Measurements from ENCODE around the gene NEMP2.
"Not testable (repeated sequence)": the region's sequence is repeated elsewhere in the genome, so short reads cannot be mapped to it uniquely, and the experiment has no call there.

NEMP2 gene

GRCh38 chr2:190490502-190490901 lies 44.0 kb downstream of the NEMP2 start:
- no peak for DNase-seq (ENCODE audit: low read depth in 2 of 2)

DNA sequence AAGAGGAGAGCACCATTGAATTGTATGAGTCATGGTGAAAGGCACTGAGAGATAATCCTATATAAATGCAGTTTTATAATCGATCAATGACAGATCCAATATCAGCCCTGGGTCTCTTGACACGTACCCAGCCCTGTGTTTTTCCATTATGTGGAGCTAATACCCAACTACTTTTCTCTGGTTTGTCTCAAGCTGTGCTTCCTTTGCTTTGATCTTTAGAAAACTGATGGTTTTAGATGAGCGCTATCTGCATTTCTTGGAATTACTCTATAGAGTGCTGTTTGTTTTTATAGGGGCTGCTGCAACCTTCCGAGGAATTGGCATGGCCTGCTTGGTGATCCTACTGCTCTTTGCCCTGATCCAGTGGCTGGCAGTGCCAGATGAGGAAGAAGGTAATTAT lies 45.0 kb downstream of the NEMP2 start:
- DNase-seq (ENCODE audit: low read depth in 2 of 2) = no peak

GRCh38 chr2:190488516-190489233 lies 45.8 kb downstream of the NEMP2 start:
- no peak for DNase-seq (ENCODE audit: low read depth in 2 of 2)

GRCh38 chr2:190486037-190486623 lies 48.4 kb downstream of the NEMP2 start:
- no peak for DNase-seq (ENCODE audit: low read depth in 2 of 2)

DNA sequence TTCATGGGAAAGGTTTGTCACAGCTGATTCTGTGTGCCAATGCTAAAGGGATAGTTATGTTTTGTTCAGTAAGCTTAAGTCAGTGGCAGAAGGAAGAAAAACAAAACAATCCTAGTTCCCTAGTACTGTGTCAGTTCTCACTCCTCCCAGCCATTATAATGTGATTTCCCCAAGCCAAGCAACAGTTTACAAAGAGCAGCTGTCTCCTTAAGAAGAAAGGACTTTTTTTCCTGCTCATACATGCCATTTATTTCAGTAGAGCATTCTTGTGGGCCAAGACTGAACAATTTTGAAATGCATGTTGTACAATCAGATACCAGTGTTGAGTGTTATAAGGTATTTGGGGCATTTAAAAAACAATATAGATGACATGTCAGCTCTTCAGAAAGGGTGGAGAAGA lies 52.1 kb downstream of the NEMP2 start:
- no peak for DNase-seq (ENCODE audit: low read depth in 2 of 2)

- no peak for DNase-seq (ENCODE audit: low read depth in 2 of 2)
Measured at GRCh38 chr2:190481339-190481738, 53.2 kb downstream of the NEMP2 start.

DNA sequence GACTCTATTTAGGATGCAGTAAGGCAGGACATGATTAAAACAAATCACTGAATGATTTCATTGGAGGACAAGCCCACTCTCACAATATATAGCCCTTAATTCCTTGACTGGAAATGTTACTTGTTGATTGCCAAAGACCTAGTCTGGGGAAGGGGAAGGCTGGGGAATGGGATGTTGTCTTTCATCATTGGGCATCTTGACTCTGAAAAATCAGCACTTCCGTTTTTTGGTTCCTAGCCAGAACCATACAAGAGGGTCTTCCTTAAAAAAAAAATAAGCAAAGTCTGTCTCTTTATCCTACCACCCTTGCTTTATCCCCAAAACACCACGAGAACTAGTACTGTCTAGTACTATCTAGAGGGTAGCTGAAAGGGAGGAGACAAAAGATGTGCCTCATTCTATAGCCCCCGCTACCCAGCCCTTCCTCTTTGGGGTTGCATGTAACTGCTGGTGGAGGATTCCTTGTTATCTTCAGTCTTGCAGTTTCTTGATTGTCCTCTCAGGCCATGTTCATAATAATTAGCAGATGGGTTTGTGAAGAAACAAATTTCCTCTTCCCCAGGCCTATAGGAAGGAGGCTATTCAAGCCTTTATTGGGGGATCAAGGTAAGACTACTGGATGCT lies 55.8 kb downstream of the NEMP2 start:
- DNase-seq (ENCODE audit: low read depth in 2 of 2) = no peak

GRCh38 chr2:190477661-190478454 lies 56.7 kb downstream of the NEMP2 start:
- no peak for DNase-seq (ENCODE audit: low read depth in 2 of 2)

GRCh38 chr2:190470256-190470826 lies 64.2 kb downstream of the NEMP2 start:
- DNase-seq (ENCODE audit: low read depth in 2 of 2) = no peak

GRCh38 chr2:190469771-190470170 lies 64.8 kb downstream of the NEMP2 start:
- no peak for DNase-seq (ENCODE audit: low read depth in 2 of 2)

DNA sequence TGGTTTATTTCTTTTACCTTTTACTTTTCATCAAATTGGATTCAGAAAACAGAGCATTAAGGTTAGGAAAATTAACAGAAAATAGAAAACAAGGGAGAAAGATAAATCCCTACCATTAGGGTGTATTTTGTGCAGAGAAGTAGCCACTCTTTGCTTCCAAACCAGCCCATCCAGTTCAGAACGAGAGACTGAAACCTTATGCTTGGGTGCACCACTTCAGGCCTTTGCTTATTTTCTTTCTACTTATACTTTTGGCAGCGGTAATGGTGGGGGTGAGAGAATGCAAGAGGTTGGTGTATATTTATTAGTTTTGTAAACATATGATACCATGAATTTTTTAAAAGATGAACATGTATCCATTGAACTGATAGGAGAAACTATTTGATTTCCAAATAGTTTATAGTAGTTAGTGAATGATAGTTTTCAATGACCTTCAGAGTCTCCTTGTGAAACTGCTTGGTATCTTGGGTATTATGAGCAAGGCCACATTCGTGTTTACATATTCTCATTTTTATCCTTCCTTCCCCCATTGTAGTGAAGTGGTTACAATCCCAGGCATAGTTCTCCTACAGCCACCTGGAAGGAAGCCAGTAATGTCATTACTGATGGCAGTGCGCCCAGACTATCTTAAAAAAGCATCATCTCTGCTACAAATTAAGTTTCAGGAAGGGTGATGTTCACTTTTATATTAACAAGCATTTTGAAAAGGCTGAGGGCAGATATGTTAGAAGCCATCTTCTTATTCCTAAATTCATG lies 65.5 kb downstream of the NEMP2 start:
- no peak for DNase-seq (ENCODE audit: low read depth in 2 of 2)

GRCh38 chr2:190468354-190468753 lies 66.2 kb downstream of the NEMP2 start:
- not testable (repeated sequence) for DNase-seq (ENCODE audit: low read depth in 2 of 2)

GRCh38 chr2:190467575-190468083 lies 66.9 kb downstream of the NEMP2 start:
- DNase-seq (ENCODE audit: low read depth in 2 of 2) = no peak

DNA sequence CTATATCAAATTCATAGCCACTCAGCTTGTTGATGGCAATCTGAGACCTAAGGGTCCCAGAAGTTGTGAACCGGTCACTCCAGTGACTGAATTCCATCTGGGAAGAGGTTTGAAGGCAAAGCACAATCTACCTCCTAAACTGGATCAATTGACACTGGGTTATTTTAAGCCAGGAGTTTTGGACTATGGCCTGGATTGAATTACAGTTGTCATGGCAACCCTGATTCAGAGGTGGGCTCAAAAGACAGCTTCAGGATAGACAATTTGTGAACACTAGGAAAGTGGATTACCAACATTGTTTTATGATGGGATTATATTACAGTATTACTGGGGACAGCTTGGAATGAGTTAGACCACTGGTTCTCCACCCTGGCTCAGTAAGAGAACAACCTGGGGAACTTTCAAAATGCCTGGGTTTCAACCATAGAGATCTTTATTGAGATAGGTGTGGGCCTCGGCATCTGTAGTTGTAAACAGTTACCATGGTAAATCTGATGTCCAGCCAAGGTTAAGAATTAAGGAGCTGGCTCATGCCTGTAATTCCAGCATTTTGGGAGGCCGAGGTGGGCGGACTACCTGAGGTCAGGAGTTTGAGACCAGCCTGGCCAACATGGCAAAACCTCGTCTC lies 67.6 kb downstream of the NEMP2 start:
- DNase-seq (ENCODE audit: low read depth in 2 of 2) = no peak

DNA sequence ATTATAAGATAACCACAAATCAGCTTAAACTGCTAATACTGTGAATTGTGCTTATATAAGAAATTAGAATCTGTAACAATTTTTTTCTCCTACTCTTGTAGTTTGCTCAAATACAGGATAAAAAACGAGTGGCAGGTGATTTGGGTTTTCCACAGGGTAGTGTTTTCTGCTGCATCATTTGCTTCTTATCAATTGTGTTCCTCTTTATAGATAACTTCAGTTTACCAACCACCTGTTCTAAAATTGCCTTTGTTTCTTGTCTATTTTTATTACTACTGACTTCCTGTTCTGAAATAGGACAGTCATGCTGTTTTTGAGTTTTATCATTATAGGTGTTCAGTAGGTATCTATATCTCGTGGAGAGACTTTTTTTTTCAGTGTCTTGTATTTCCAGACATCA lies 69.5 kb downstream of the NEMP2 start:
- DNase-seq (ENCODE audit: low read depth in 2 of 2) = no peak

DNA sequence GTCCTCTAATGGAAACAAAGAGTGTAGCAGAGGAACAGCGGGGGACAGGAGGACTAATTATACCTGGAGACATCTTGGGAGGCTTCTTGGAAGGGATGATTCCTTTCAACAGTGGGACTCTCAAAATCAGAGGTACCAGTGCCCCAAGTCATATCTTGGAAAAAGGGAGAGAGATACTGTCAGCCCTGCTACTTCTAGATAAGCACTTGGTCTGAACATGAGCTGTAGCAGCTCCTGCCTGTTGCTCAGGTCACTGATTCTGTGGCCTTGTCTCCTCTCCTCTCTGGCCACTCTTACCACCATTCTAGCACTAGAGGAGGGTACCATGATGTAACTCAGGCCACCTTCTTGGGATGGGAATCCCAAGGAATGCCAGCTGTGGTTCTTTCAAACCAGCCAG lies 71.9 kb downstream of the NEMP2 start:
- no peak for DNase-seq (ENCODE audit: low read depth in 2 of 2)

- DNase-seq (ENCODE audit: low read depth in 2 of 2) = no peak
Measured at GRCh38 chr2:190462181-190462580, 72.3 kb downstream of the NEMP2 start.

GRCh38 chr2:190460487-190460886 lies 74.0 kb downstream of the NEMP2 start:
- no peak for DNase-seq (ENCODE audit: low read depth in 2 of 2)

DNA sequence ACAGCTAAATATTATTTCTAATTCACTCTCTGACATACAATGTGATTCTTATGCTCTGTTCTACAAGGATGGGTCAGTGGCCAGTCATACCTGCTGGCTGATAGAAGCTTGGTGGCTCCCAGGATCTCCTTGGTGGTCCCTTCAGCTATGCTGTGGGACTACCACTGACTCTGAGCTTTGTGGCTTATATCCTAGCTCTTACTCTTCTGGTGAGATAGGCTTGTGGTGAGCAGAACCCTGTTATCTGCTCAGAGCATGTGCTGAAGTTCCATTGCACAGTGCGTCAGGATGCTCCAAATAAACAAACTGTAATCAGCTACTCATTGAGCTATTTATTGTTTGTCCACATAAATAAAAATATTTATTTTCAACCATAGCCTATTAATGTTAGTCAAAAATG lies 74.6 kb downstream of the NEMP2 start:
- no peak for DNase-seq (ENCODE audit: low read depth in 2 of 2)

- no peak for DNase-seq (ENCODE audit: low read depth in 2 of 2)
Measured at GRCh38 chr2:190458352-190459107, 76.0 kb downstream of the NEMP2 start.

Measured in stimulated activated CD8-positive, alpha-beta memory T cell treated with anti-CD3 and anti-CD28 coated beads, Interleukin-2, amount 100 ng/mL, for 1 hour (primary cell).